Activated T-cell treated with anti-CD3 and anti-CD28 coated beads, Interleukin-2, amount 50 U/mL, for 72 hours (primary cell): ENCODE data around the gene CRYGS. TPM values are rescaled to one million over a fixed set of nuclear protein-coding genes. Genes with fewer than 3 reads are reported as not detected.
A peak's percentile ranks its signal among the peaks of the same experiment; 100 is the strongest.
"Not testable (repeated sequence)": the region's sequence is repeated elsewhere in the genome, so short reads cannot be mapped to it uniquely, and the experiment has no call there.

Experiments used
- ATAC-seq, 2 donors: fragments of 150-1000 bp; cut with Tn5 transposase; replicated peaks in 1 of 2; 2 replicates each; pipeline ENCODE4 v1.10.0; 2021; ENCODE audit warnings: moderate library complexity in 2 of 2, mild to moderate bottlenecking in 1 of 2
- DNase-seq, 2 donors: peaks; one replicate each; pipeline ENCODE4 v3.0.0; 2021 to 2022; ENCODE audit warnings: mixed read lengths in 1 of 2
- H3K27ac Mint-ChIP-seq: one replicate; pipeline ENCODE4 v1.8.0; 2022; ENCODE audit warnings: mild to moderate bottlenecking, moderate library complexity, mixed read lengths
- H3K27me3 Mint-ChIP-seq: one replicate; pipeline ENCODE4 v1.8.0; 2022; ENCODE audit warnings: low read depth, mixed read lengths
- H3K36me3 Mint-ChIP-seq, 2 donors: one replicate each; pipeline ENCODE4 v1.8.0; 2022; ENCODE audit warnings: mixed read lengths in 2 of 2, mild to moderate bottlenecking in 1 of 2; ENCODE audit not compliant: insufficient read depth in 2 of 2
- H3K4me1 Mint-ChIP-seq: one replicate; pipeline ENCODE4 v1.8.0; 2022; ENCODE audit warnings: low read depth, mixed read lengths
- H3K4me3 Mint-ChIP-seq, 2 donors: one replicate each; pipeline ENCODE4 v1.8.0; 2022; ENCODE audit warnings: mild to moderate bottlenecking in 2 of 2, mixed read lengths in 2 of 2, moderate library complexity in 2 of 2
- H3K9me3 Mint-ChIP-seq, 2 donors: one replicate each; pipeline ENCODE4 v1.8.0; 2022; ENCODE audit warnings: mixed read lengths in 2 of 2
- total RNA-seq, 2 donors: library from RNA; stranded (reverse); gene quantifications; one replicate each; pipeline ENCODE4 v1.2.3, GENCODE V29; 2022

CRYGS gene
- total RNA-seq, 2 donors from 2014 or later, result 7.0 to 7.1 TPM

DNA sequence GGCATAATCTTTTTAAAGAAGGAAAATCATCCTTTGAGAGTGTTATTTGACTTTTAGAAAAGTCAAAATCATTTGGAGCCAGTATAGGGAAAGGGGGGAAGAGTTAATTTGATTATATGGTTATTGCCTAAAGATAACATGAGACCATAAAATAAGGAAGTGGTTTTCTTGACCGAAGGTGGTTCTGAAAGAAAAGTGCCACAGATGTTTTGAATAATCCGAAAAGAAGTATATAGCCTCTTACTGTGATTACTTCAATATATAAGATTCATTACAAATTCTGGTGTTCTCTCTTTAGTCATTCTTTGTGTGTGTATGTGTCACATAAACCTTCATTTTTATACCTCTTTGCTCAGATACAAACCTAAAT is 27.4 kb upstream of the CRYGS start:
- H3K9me3 Mint-ChIP-seq, result no peaks in the 10 kb centered on the region
- peak overlapping the region; percentile 92 to 95 for H3K4me3 Mint-ChIP-seq
- no peaks in the 10 kb centered on the region for H3K27me3 Mint-ChIP-seq
- H3K36me3 Mint-ChIP-seq, result peaks cover 3 to 20% of the 10 kb centered on the region in 2 donors
- DNase-seq, result no peak
- peaks cover 54% of the 10 kb centered on the region for H3K4me1 Mint-ChIP-seq
- no peak for ATAC-seq
- H3K27ac Mint-ChIP-seq, result peak overlapping the region; percentile 91

DNA sequence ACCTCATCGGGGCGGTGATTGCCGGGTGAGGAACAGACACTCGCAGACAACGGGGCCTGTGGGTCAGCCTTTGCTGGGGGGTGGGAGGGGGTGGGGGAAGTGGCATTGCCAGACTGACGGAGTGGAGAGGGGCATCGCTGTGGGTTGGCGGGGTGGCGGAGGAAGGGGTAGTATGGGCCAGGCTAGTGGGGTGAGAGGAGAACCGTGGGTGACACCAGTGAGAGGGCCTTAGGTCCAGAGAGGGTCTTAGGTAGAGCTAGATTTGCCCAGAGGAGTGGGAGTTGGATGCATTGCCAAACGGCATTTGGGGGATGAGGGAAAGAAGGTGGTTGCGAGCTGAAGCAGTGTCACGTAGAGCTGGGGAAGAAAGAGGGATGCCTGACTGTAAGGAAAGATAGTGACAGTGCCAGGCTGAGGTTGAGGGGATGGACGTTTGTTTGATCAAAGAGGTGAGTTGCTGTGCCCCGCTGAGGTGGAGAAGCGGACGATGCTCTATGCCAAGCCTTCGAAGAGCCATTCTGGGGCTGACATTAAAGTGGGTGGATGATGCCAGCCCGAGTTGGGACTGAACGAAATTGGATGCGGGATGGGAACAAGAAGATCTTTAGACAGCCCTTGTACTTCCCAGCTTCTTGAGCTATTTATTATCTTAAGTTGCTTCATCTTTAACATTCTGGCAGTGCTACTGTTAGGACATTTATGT is 26.9 kb upstream of the CRYGS start:
- Mint-ChIP-seq H3K4me1 (peaks cover 59% of the 10 kb centered on the region), H3K36me3 (peaks cover 3 to 19% of the 10 kb centered on the region in 2 donors), H3K9me3 (no peaks in the 10 kb centered on the region), H3K27me3 (no peaks in the 10 kb centered on the region), H3K27ac (peak overlapping the region; percentile 91), H3K4me3 (peak overlapping the region; percentile 92 to 95)
- DNase-seq (no peak), ATAC-seq (no peak)

DNA sequence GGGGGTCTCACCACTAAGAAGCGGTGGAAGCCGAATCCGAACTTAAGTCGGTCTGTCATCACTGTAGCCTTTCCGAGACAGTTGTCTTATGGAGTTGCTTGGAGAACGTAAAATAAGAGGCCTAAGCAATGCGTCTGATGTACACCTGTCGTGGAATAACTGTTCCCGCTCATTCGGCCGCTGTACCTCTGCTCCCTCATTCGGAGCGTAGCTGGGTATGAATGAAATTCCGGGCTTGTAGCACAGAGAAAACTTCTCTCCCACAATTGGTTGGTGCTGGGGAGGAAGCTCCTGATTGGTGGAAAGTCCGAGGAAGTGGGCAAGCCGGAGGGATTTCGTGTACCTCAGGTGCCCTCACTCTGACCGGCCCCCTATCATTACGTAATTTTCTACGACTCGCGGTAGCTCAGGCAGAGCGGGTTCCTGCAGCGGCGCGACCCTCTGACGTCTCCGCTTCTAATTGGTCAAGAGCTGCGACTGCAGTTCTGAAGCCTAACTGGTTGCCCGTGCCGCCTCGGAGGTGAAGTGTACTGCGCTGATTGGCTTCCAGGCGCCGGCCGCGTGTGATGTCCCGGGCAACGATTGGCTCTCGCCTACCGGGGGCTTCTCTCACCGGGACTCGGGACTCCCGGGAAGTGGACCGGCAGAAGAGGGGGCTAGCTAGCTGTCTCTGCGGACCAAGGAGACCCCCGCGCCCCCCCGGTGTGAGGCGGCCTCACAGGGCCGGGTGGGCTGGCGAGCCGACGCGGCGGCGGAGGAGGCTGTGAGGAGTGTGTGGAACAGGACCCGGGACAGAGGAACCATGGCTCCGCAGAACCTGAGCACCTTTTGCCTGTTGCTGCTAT is 26.1 kb upstream of the CRYGS start, which contains the start of gene DNAJB11:
Gene DNAJB11, plus strand, starts transcription at position 625 of the 845 bp plus-strand sequence. Its CDS starts 178 bp downstream, at position 803.
- ATAC-seq (peak; percentile 86 to 90), DNase-seq (peak; percentile 98 to 99)
- Mint-ChIP-seq H3K27me3 (no peaks in the 10 kb centered on the region), H3K36me3 (peaks cover 3 to 12% of the 10 kb centered on the region in 2 donors), H3K4me1 (peaks cover 66% of the 10 kb centered on the region), H3K27ac (peak within 1 kb of the TSS; percentile 91), H3K9me3 (no peaks in the 10 kb centered on the region), H3K4me3 (peak within 1 kb of the TSS; percentile 92 to 95)

DNA sequence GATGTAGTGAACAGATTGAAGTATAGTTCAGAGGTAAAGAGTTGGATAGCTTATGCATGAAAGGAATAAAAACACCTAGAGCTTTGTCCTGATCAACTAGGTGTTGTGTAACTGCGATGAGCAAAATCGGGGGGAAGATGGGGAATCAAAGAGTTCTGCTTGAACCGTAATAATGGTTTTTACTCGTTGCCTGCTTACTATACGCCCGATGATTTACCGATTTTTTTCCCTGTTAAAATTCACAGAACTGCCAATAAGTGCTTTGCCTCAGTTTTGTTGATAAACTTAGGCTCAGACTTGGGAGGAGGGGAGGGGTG is 25.6 kb upstream of the CRYGS start:
- peaks cover 3 to 12% of the 10 kb centered on the region in 2 donors for H3K36me3 Mint-ChIP-seq
- H3K4me3 Mint-ChIP-seq, result peak overlapping the region; percentile 92 to 95
- DNase-seq (no peak), ATAC-seq (no peak)
- H3K27ac Mint-ChIP-seq, result peak overlapping the region; percentile 86
- H3K27me3 Mint-ChIP-seq, result no peaks in the 10 kb centered on the region
- no peaks in the 10 kb centered on the region for H3K9me3 Mint-ChIP-seq
- peaks cover 67% of the 10 kb centered on the region for H3K4me1 Mint-ChIP-seq

DNA sequence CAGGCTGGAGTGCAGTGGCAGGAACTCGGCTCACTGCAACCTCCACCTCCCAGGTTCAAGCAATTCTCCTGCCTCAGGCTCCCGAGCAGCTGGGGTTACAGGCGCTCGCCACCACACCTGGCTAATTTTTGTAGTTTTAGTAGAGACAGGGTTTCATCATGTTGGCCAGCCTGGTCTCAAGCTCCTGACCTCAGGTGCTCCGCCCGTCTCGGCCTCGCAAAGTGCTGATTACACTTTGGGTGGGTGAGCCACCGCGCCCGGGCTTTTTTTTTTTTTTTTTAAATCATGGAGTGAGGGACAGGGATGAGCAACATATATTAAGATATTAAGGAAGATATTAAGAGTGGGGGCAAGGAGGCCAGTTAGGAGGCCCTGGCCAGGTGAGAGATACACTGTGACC is 25.2 kb upstream of the CRYGS start:
- not testable (repeated sequence) for H3K27me3 Mint-ChIP-seq, H3K9me3 Mint-ChIP-seq, ATAC-seq, DNase-seq
- Mint-ChIP-seq H3K4me1 (peaks cover 67% of the 10 kb centered on the region), H3K36me3 (peaks cover 3 to 14% of the 10 kb centered on the region in 2 donors), H3K27ac (peak overlapping the region; percentile 86), H3K4me3 (peak overlapping the region; percentile 92 to 95)

DNA sequence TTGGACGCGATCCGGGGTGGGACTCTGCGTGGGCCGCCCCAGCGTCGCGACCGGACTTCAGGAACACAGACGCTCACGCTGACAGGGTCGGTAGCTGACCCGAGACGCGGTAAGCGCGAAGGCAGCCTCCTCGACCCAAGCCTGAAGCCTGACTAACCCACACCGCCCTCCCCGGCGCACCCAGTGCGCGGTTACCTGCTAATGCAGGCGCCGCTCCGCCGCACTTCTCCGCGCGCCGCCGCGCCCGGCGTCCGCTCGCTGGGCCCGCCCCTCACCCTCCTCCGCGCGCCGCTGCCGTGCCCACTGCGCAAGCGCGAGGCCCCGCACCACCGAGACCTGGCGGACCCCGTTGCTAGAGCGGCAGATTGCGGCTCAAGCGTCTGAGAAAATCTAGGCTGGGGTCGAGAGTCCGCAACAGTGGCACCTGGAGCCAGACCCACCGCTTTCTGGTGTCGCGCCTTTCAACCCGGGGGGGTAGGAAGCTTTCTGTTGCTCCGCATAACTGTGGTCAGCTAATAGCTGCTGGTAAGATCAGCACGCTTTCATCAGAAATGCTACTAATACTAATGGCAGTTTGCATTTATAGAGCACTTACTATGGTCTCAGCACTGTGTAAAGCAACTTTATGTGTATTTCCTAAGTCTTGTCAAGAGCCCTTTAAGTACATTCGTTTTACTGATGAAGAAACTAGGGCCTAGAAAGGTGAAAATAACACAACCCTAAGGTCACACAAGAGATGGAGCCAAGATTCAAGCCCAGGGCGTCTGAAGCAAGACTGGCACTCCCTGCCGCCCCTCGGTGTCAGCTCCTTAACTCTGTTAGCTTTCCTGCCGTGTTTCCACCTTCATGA is 23.1 kb upstream of the CRYGS start, which contains the start of gene TBCCD1:
Gene TBCCD1, minus strand, starts transcription at position 268 of the 850 bp plus-strand sequence. CDS start 3,010 bp downstream, outside the sequence.
- Mint-ChIP-seq H3K4me3 (peak within 1 kb of the TSS; percentile 95 to 98), H3K36me3 (peaks cover 3 to 10% of the 10 kb centered on the region in 2 donors), H3K4me1 (peaks cover 68% of the 10 kb centered on the region), H3K9me3 (no peaks in the 10 kb centered on the region), H3K27ac (peak within 1 kb of the TSS; percentile 93), H3K27me3 (no peaks in the 10 kb centered on the region)
- ATAC-seq (peak; percentile 70), DNase-seq (peak; percentile 94 to 99)

DNA sequence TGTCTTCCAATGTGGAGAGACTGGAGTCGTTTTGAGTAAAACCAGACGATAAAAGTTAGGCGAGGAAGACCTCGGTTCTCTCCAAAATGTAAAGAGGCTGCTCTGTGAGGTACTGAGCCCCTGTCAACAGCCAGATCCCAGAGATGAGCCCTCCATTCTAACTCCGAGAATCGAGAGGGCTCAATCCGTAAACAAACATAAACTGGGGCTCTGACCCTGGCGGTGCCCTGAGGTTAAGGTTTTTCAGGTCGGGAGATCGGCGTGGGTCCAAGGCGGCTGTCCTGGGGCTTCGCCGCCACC is 22.5 kb upstream of the CRYGS start:
- no peaks in the 10 kb centered on the region for H3K27me3 Mint-ChIP-seq
- DNase-seq (no peak), ATAC-seq (no peak)
- peak overlapping the region; percentile 92 for H3K27ac Mint-ChIP-seq
- H3K4me3 Mint-ChIP-seq, result peak overlapping the region; percentile 95 to 98
- peaks cover 3 to 15% of the 10 kb centered on the region in 2 donors for H3K36me3 Mint-ChIP-seq
- H3K9me3 Mint-ChIP-seq, result no peaks in the 10 kb centered on the region
- peaks cover 68% of the 10 kb centered on the region for H3K4me1 Mint-ChIP-seq

DNA sequence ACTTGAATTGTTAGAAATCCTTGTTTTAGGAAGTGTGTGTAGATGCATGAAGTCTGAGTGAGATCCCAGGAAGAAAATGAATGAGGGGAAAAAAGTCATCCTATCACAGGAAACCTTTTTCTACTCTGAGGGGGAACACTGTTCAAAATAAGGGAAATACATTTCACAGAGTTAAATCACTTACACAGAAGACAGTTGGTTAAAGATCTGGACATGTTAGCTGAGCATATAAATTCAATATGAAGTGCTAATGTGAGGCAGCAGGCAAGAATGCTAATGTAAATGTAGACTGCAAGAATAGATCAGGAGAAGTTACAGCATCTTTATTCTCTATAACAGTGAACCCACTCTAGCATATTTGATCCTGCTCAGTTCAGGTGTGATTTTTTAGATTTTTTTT is 20.4 kb upstream of the CRYGS start:
- no peaks in the 10 kb centered on the region for H3K27me3 Mint-ChIP-seq
- peaks cover 0 to 15% of the 10 kb centered on the region in 2 donors for H3K36me3 Mint-ChIP-seq
- peaks cover 66% of the 10 kb centered on the region for H3K4me1 Mint-ChIP-seq
- ATAC-seq (no peak), DNase-seq (no peak)
- H3K27ac Mint-ChIP-seq, result peak overlapping the region; percentile 77
- H3K9me3 Mint-ChIP-seq, result no peaks in the 10 kb centered on the region
- H3K4me3 Mint-ChIP-seq, result peak overlapping the region in 1 of 2 donors; percentile 31

DNA sequence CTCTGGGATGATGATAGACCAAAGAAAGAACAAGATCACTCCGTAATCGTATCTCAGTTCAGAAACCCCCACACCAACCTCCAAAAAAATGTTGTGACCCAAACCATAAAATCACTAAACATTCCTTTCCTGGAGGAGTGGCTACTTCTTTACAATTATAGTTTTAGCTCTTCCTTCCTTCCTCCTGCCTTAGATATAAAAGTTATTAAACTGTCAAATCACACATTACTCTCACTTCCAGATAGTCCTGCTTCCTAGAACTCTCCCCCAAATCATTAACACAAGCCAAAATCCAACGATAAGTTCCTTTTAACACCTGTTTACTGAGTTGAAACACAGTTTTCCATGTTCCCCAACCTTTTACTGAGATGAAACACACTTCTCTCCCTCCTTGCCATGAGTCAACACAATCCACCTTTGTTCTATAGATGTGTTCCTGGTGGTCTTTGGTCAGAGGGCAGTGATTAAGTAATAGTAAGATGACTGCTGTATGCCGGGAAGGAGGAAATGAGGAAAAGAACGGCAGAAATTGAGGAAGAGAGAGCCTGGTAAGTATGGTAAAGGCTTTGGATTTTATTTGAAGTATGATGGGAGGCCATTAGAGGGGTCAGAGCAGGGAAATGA is 8.3 kb upstream of the CRYGS start:
- no peak overlapping the region for H3K4me3 Mint-ChIP-seq
- no peaks in the 10 kb centered on the region for H3K27me3 Mint-ChIP-seq
- H3K9me3 Mint-ChIP-seq, result no peaks in the 10 kb centered on the region
- no peak overlapping the region for H3K27ac Mint-ChIP-seq
- no peaks in the 10 kb centered on the region for H3K4me1 Mint-ChIP-seq
- DNase-seq (no peak), ATAC-seq (no peak)
- peaks cover 4 to 25% of the 10 kb centered on the region in 2 donors for H3K36me3 Mint-ChIP-seq

DNA sequence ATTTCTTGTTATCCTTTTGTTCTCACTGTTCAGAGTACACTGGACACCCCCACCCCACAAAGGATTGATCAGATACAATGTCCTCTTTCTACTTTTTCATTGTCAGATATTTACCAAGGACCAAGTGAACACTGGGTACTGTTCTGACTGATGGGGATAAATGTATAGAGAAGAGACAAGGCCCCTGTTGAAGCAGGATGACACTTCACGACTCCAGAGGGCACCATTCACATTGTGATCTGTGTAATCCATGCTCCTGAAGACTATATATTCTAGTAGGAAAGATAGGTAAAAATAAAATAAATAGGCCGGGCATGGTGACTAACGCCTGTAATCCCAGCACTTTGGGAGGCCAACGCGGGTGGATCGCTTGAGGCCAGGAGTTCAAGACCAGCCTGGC is 7.2 kb upstream of the CRYGS start:
- H3K4me1 Mint-ChIP-seq, result no peaks in the 10 kb centered on the region
- DNase-seq (no peak), ATAC-seq (no peak)
- H3K36me3 Mint-ChIP-seq, result peaks cover 3 to 18% of the 10 kb centered on the region in 2 donors
- no peaks in the 10 kb centered on the region for H3K27me3 Mint-ChIP-seq
- H3K27ac Mint-ChIP-seq, result no peak overlapping the region
- no peaks in the 10 kb centered on the region for H3K9me3 Mint-ChIP-seq
- H3K4me3 Mint-ChIP-seq, result no peak overlapping the region

DNA sequence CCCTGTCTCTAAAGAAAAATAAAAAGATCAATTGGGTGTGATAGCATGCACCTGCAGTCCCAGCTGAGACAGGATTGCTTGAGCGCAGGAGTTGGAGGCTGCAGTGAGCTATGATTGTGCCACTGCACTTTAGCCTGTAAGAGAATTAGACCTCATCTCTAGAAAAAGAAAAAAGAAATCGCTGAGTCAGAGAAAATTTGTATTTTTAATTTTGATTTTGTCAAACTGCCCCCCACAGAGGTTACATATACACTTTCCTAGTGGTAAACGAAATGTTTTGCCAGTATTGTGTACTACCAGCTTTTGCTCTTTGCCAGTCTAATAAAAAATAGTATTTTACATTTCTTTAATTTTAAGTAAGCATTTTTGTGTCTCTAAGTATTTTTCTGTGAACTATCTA is 5.3 kb upstream of the CRYGS start:
- Mint-ChIP-seq H3K27ac (no peak overlapping the region), H3K4me3 (no peak overlapping the region), H3K36me3 (peaks cover 2 to 15% of the 10 kb centered on the region in 2 donors), H3K4me1 (no peaks in the 10 kb centered on the region), H3K9me3 (no peaks in the 10 kb centered on the region), H3K27me3 (no peaks in the 10 kb centered on the region)
- ATAC-seq (no peak), DNase-seq (no peak)

DNA sequence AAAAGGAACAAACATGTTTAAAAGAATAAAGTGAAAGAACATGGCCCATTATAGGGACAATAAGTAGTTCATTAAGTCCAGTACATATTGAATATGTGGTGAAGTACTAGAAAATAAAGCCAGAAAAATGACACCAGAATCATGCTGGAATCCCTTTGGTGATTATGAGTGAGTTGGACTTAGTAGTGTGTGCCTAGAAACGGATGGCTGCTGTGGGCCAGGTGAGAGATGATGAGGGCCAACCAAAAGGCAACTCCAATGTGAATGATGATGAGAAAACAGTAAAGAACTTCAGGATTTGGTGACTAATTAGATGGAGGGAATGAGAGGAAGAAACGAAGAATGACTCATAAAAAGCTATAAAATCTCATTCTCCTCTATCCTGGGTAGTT is 3.3 kb downstream of the CRYGS start:
- DNase-seq (no peak), ATAC-seq (peak; percentile 2 to 11)
- peak overlapping the region; percentile 7 for H3K27ac Mint-ChIP-seq
- peak overlapping the region in 1 of 2 donors; percentile 0 for H3K4me3 Mint-ChIP-seq
- no peaks in the 10 kb centered on the region for H3K27me3 Mint-ChIP-seq
- no peaks in the 10 kb centered on the region for H3K36me3 Mint-ChIP-seq
- no peaks in the 10 kb centered on the region for H3K9me3 Mint-ChIP-seq
- H3K4me1 Mint-ChIP-seq, result peaks cover 58% of the 10 kb centered on the region
